ENCODE data around the gene ELL3.

Gene ELL3

GRCh38 chr15:43808435-43808950 lies 31.7 kb upstream of the ELL3 start:
- peak overlapping the region; percentile 42 for H3K27ac ChIP-seq

GRCh38 chr15:43802676-43803075 lies 25.9 kb upstream of the ELL3 start:
- peak overlapping the region; percentile 98 for H3K27ac ChIP-seq

More at GRCh38 chr15:43808435-43808950, 31.7 kb upstream of the ELL3 start:
- TF ChIP-seq CTCF (IDR thresholded peaks at IDR 0.05) (no peak), ZFX (IDR thresholded peaks at IDR 0.05; ENCODE audit: borderline replicate concordance) (no peak)

GRCh38 chr15:43800286-43801141 lies 23.7 kb upstream of the ELL3 start, which contains the start of gene HYPK:
Gene HYPK (plus strand): TSS chr15:43800599. CDS start chr15:43800623, 24 bp downstream.
- H3K27ac ChIP-seq: peak within 1 kb of the TSS; percentile 98
- no peak for TF ChIP-seq ZFX (IDR thresholded peaks at IDR 0.05; ENCODE audit: borderline replicate concordance)
- TF ChIP-seq CTCF (IDR thresholded peaks at IDR 0.05): no peak

GRCh38 chr15:43799945-43800285 lies 23.1 kb upstream of the ELL3 start, which contains the start of gene SERINC4:
Gene SERINC4 (minus strand): TSS chr15:43800220. CDS start chr15:43799986, 234 bp downstream.
- TF ChIP-seq CTCF (IDR thresholded peaks at IDR 0.05) (no peak), ZFX (IDR thresholded peaks at IDR 0.05; ENCODE audit: borderline replicate concordance) (no peak)
- peak within 1 kb of the TSS; percentile 98 for H3K27ac ChIP-seq

GRCh38 chr15:43799209-43799944 lies 22.6 kb upstream of the ELL3 start:
- H3K27ac ChIP-seq: peak overlapping the region; percentile 98
- TF ChIP-seq ZFX (IDR thresholded peaks at IDR 0.05; ENCODE audit: borderline replicate concordance) (no peak), CTCF (IDR thresholded peaks at IDR 0.05) (peak; percentile 46)

- TF ChIP-seq CTCF (IDR thresholded peaks at IDR 0.05) (no peak), ZFX (IDR thresholded peaks at IDR 0.05; ENCODE audit: borderline replicate concordance) (no peak)
- peak overlapping the region; percentile 98 for H3K27ac ChIP-seq
These were observed 19.8 kb upstream of the ELL3 start for GRCh38 chr15:43796566-43796965.

GRCh38 chr15:43795997-43796396 lies 19.2 kb upstream of the ELL3 start:
- H3K27ac ChIP-seq: peak overlapping the region; percentile 98
- TF ChIP-seq ZFX (IDR thresholded peaks at IDR 0.05; ENCODE audit: borderline replicate concordance) (no peak), CTCF (IDR thresholded peaks at IDR 0.05) (no peak)
